T-helper 22 cell (primary cell): ENCODE measurements around the gene MSANTD1.
"Not testable (repeated sequence)": the region's sequence is repeated elsewhere in the genome, so short reads cannot be mapped to it uniquely, and the experiment has no call there.

Experiments used
- DNase-seq: peaks from one replicate; pipeline ENCODE4 v3.0.0-alpha.2; 2020; ENCODE audit warnings: low read depth

MSANTD1 gene

DNA sequence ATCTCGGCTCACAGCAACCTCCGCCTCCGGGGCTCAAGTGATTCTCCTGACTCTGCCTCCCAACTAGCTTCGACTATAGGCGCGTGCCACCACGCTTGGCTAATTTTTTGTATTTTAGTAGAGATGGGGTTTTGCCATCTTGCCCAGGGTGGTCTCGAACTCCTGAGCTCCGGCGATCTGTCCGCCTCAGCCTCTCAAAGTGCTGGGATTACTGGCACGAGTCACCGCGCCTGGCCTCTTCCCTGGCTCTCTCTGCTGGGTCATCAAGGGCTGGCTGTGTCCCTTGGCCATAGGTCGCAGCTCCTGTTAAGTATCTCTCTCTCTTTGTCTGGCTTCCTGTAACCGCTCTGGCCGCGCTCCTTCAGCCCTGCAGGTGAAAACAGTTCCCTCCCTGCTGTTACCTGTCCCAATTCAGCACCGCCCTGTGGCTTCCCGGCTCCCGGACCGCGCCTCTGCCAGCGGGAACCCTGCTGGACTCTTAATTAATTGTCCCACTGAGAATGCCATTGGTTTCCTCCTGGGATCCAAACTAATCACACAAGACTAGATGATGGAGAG is 42.5 kb downstream of the MSANTD1 start:
- DNase-seq = no peak

- no peak for DNase-seq
Measured at GRCh38 chr4:3291969-3292570, 43.1 kb downstream of the MSANTD1 start.

- DNase-seq = peak; percentile 79
Measured at GRCh38 chr4:3292571-3293400, 43.8 kb downstream of the MSANTD1 start, which contains the start of gene RGS12. Gene RGS12 (plus strand): TSS chr4:3293021. CDS start chr4:3316171, 23,150 bp downstream.

DNA sequence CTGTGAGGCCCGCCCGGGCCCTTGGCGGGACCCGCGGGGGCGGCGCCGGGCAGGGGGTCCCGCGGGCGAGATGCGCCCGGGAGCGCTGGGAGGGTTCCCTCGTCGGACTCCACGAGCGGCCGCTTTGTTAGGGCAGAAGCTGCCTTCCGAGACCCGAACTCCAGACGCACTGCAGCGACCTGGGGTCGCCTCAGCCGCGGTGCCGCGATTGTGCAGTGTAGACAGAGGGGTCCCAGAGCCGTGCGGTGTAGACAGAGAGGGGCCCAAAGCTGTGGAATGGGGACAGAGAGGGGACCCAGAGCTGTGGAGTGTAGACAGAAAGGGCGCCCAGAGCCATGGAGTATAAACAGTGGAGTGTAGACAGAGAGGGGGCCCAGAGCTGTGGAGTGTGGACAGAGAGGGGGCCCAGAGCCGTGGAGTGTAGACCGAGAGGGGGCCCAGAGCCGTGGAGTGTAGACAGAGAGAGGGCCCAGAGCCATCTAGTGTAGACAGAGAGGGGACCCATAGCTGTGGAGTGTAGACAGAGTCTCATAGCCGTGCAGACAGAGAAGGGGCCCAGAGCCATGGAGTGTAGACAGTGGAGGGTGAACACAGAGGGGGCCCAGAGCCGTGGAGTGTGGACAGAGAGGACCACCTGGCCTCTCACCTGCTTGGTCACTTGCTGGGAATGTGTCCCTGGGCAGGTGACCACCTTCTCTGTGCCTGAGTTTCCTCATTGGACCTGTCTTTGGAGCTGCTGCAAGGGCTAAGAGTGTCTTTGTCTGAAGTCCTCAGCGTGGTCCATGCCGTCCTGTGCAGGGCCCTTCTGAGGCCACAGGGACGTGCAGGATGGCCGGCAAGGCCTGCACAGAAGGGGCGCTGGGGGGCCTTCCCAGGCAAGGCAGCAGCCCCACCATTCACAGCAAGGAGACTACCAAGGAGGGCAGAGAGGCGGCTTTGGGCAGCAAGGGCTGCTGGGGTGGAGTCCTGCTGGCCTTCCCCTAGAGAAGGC is 44.7 kb downstream of the MSANTD1 start:
- no peak for DNase-seq

DNA sequence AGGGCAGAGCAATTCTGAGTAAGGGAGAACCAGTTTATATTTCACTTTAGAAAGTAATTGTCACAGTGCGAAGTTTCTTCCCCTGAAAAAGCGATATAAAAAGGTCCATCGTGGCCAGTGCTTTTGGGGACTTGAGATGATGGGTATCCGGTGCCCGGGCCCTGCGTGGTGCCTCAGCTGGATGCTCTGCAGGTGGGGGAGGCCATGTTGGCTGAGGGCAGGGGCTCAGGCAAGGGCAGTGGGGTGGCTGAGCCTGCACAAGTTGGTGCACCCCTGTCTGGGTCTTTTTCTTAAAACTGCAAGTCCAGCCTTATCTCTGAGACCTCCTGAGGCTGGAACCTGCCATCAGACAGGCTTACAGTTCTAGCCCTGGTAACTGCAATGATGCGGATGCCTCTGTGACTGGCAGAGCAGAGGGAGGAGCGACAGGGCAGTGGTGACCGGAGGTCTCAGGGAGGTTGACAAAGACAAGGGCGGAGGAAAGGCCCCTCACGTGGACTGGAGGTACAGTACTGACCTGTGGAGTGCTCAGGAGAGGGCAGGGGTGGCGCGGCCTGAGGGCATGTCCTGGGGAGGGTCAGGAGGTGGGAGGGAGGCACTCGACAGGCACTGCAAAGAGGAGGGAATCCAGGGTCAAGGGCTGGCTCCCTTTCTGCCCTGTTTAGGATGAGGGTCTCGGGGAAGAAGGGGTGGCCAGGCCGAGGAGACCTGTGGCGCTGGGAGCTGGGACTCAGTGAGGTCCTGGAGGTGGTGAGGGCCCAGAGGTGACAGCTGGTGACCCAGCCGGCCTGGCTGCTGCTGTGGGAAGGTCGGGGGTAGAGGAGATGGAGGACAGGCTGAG is 45.7 kb downstream of the MSANTD1 start:
- no peak for DNase-seq

GRCh38 chr4:3295837-3296624 is 47.1 kb downstream of the MSANTD1 start:
- DNase-seq = no peak

- no peak for DNase-seq
Measured at GRCh38 chr4:3296651-3297050, 47.7 kb downstream of the MSANTD1 start.

DNA sequence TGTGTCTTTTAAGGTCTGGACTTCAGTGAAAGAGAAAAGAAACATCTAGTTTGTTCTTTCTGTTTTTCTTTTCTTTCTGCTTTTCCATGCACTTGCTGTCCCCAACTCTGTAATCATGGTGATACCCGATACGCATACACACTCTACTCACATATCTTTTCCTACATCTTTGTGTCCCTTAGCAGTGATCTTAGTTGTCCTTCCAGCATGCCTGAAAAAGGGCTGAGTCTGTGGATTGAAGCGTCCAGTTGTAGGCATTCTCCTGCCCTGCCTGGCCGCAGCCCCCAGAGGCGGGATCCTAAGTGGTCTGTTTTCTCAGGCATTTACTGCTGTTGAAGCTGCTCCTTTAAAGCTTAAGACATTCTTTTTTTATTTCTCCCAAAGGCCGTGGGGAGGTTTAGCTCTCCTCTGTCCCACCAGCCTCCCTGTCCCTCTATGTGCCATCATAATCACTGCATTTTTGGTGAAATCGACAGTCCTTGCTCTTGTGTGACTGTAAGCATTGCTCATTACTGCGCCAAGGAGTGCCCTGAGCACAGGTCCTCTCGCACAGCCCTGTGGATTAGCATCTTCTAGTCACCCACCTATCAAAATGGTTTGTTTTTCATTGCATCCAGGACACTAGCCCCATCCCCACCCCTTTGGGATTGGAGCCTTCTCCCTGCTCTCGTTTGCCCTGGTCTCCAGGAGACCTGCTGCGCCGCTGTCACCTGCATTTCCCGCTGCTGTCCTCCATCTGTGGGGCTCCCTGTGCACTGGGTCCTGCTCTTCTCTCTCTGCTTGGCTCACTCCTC is 48.3 kb downstream of the MSANTD1 start:
- DNase-seq = no peak

- no peak for DNase-seq
Measured at GRCh38 chr4:3299122-3299975, 50.4 kb downstream of the MSANTD1 start.

DNA sequence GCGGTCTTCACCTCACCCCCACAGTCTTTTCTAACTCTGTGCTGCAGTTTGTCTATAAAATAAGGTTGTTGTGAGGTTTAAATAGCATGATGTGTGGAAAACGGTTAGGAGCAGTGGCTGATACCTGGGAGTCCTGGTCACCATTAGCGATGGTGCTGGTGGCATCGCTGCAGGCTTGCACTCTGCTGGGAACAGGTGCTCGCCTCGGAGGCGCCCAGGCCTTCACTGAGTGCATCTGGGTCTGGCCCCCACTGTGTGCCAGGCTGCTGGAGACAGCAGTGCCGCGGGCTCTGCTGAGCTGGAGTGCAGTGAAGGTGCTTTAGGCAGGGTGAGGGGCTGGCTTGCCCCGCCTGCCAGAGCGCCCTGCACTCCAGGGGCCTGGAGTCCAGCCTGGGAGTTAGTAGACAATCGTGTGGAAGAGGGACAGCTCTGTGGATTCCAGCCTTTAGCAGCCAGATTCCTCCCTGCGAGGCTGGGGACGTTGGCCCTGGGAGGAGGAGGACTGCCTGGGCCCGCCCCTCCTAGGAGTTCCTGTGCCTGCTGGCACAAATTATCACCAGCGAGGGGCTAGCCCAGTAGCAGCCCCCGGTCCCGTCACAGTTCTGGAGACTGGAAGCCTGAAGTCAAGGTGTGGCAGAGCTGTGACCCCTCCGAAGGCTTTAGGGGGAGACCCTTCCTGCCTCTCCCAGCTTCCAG is 51.2 kb downstream of the MSANTD1 start:
- no peak for DNase-seq

- DNase-seq = not testable (repeated sequence)
Measured at GRCh38 chr4:3300882-3301281, 51.9 kb downstream of the MSANTD1 start.

DNA sequence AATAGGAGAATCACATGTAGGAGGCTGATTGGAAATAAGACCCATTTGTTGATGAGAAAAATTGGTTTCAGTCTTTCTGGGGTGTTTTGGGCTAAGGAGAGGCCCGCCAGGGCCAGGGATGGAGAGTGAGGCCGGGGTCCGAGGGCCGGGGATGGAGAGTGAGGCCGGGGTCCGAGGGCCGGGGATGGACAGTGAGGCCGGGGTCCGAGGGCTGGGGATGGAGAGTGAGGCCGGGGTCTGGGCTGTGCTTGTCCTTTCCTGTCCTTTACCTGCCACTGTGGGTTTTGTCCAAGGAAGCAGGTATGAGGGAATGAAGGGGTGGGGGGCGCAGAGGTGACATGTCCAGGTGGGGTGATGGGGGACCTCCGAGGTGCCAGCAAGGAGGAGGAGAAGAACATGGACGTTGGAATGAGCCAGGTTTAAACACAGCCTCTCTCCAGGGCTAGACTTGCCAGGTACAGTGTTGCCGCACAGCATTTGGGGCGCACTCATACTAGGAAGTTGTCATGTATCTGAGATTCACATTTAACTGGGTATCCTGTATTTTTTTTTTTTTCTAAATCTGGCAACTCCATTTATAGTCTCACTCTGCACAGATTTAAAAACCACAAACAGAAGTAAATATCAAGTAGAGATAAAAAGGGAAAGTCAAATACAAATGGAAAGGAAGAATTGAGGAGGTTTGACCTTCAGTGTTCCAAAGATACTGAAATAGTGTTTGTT is 52.7 kb downstream of the MSANTD1 start:
- DNase-seq = no peak

- peak; percentile 89 for DNase-seq
Measured at GRCh38 chr4:3302173-3302785, 53.3 kb downstream of the MSANTD1 start.

DNA sequence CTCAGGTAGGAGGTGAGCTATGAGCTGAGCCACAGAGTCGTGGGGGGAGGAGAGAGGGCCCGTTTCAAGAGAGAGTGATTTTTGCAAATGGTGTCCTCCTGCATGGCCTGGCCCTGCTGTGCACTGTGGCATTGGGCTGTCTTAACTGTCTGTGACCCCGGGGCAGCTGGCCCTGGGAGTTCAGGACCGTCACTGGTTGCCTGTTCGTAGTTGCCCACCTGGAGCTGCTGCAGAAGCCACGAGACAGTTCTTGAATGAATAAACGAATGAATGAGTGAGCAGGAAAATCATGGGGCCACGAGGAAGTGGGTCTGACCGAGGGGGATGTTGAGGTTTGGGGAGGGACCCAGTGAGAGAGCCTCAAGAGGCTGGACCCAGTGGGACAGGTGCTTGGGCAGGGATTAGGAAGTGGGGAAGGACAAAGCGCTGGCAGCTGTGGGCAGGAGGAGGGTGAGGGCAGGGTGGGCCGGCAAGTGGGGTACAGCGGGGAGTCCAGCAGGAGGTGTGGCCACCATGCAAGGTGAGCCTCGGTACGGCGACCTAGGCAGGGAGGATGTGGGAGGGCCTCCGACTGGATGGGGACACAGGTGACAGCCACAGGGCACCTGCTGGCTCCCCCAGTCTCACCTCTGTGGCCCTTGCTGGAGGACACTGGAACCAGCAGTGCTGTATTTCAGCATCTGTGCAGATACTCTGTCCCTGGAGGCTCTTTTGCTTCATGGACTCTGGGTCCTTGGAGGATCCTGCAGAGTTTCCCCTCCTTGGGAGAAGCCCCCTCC is 54.0 kb downstream of the MSANTD1 start:
- DNase-seq = no peak

- no peak for DNase-seq
Measured at GRCh38 chr4:3303565-3303824, 54.5 kb downstream of the MSANTD1 start.
